HepG2 (cell line): Measurements from ENCODE around the gene RAB29. TPM values are rescaled to one million over a fixed set of nuclear protein-coding genes. Genes with fewer than 3 reads are reported as not detected.

ENCODE experiments used
- GPN1 ChIP-seq: sonication (generic); formaldehyde crosslinking; IDR thresholded peaks from 2 replicates; pipeline ENCODE4 v1.5.1; 2020; ENCODE audit warnings: missing genetic modification reagents, borderline replicate concordance
- HDAC6 ChIP-seq: fragments of 200-600 bp; sonication (generic); IDR thresholded peaks from 2 replicates; pipeline ENCODE4 v1.7.0; 2017; ENCODE audit warnings: mild to moderate bottlenecking, antibody characterized with exemption, low read length, low read depth
- IKZF5 ChIP-seq: IDR thresholded peaks from 2 replicates; pipeline ENCODE4 v1.6.1; 2018; ENCODE audit warnings: missing genetic modification reagents, mild to moderate bottlenecking, missing compliant biosample characterization
- MED13 ChIP-seq: sonication (generic); formaldehyde crosslinking; IDR thresholded peaks from 2 replicates; pipeline ENCODE4 v1.5.0; 2020; ENCODE audit warnings: missing genetic modification reagents
- MLXIP ChIP-seq: sonication (generic); formaldehyde crosslinking; IDR thresholded peaks from 2 replicates; pipeline ENCODE4 v1.9.0; 2021; ENCODE audit warnings: missing genetic modification reagents, borderline replicate concordance
- MXI1 ChIP-seq: IDR thresholded peaks from 3 replicates; pipeline ENCODE4 v1.6.1; 2012; ENCODE audit warnings: low read depth, low read length, inconsistent platforms, borderline replicate concordance
- NFKBIZ ChIP-seq: IDR thresholded peaks from 2 replicates; pipeline ENCODE4 v1.6.1; 2018; ENCODE audit warnings: missing genetic modification reagents, missing compliant biosample characterization
- NR2F2 ChIP-seq: IDR thresholded peaks from 2 replicates; pipeline ENCODE4 v1.6.1; 2012; ENCODE audit warnings: low read depth, inconsistent platforms, borderline replicate concordance
- SCMH1 ChIP-seq: sonication (generic); formaldehyde crosslinking; IDR thresholded peaks from 2 replicates; pipeline ENCODE4 v1.9.0; 2021; ENCODE audit warnings: missing genetic modification reagents, mild to moderate bottlenecking, borderline replicate concordance
- SMYD3 ChIP-seq: sonication (generic); formaldehyde crosslinking; IDR thresholded peaks from 2 replicates; pipeline ENCODE4 v1.8.1; 2023; ENCODE audit warnings: mild to moderate bottlenecking, missing genetic modification reagents
- ZBTB37 ChIP-seq: sonication (generic); formaldehyde crosslinking; IDR thresholded peaks from 2 replicates; pipeline ENCODE4 v1.4.0; 2020; ENCODE audit warnings: mild to moderate bottlenecking, missing genetic modification reagents
- ZNF329 ChIP-seq: sonication (generic); formaldehyde crosslinking; IDR thresholded peaks from 2 replicates; pipeline ENCODE4 v1.9.0; 2021; ENCODE audit warnings: low read depth, mild to moderate bottlenecking, missing genetic modification reagents
- ZNF407 ChIP-seq: sonication (generic); formaldehyde crosslinking; IDR thresholded peaks from one replicate; pipeline ENCODE4 v1.5.1; 2020; ENCODE audit warnings: mild to moderate bottlenecking, missing genetic modification reagents; ENCODE audit errors: not compliant biosample characterization
- ZNF776 ChIP-seq: sonication (generic); formaldehyde crosslinking; IDR thresholded peaks from 2 replicates; pipeline ENCODE4 v1.4.0; 2020; ENCODE audit warnings: mild to moderate bottlenecking, missing genetic modification reagents
- polyA plus RNA-seq, 8 experiments: library from polyadenylated mRNA; depleted of rRNA in 3 of 8; stranded (reverse) in 7 of 8; unstranded in 1 of 8; fragments of >200 nt; fragmentation: Illumina TruSeq in 4 of 8; extraction: Trizol in 4 of 8; gene quantifications; 2 replicates each; pipeline versions ENCODE4 v1.2.1 to v1.2.3, GENCODE V29; 2011 to 2016; ENCODE audit warnings: low read depth in 4 of 8, missing spikeins in 1 of 8, mixed read lengths in 1 of 8; ENCODE audit not compliant: insufficient read depth in 1 of 8
- total RNA-seq, 5 experiments: library from RNA; depleted of rRNA; stranded (reverse); fragments of >200 nt; fragmentation: Illumina TruSeq; extraction: Trizol; gene quantifications; 2 replicates each; pipeline ENCODE4 v1.2.3, GENCODE V29; 2016; ENCODE audit warnings: low read depth in 1 of 5

RAB29 gene
- total and polyA plus RNA-seq, 2 of the 13 experiments (the other 11 are each of a cell fraction or from before 2014, with no cell fraction given) = 8.7 to 10.1 TPM

- no peak for TF ChIP-seq MLXIP (CRISPR knock-in tag)
- TF ChIP-seq GPN1 = no peak
- no peak for TF ChIP-seq ZNF776 (CRISPR knock-in tag)
- TF ChIP-seq NR2F2 = peak; percentile 15; the same call in 1 of the 2 replicates
- TF ChIP-seq NFKBIZ (CRISPR knock-in tag) = no peak
- no peak for TF ChIP-seq MED13 (CRISPR knock-in tag)
- peak; percentile 57 for TF ChIP-seq IKZF5
- no peak for TF ChIP-seq ZNF407 (CRISPR knock-in tag)
- TF ChIP-seq MXI1 = peak; percentile 35; the same call in 1 of the 3 replicates
- 0 out of 2 replicates have a peak, but pooled peaks have one; percentile 58 for TF ChIP-seq HDAC6
- no peak for TF ChIP-seq SCMH1
- TF ChIP-seq ZBTB37 (CRISPR knock-in tag) = no peak
- TF ChIP-seq SMYD3 (CRISPR knock-in tag) = no peak
- TF ChIP-seq ZNF329 (CRISPR knock-in tag) = no peak
Observed at GRCh38 chr1:205750138-205751035, 24.9 kb downstream of the RAB29 start, which contains the start of gene NUCKS1 (continued).
